Measurements from ENCODE around the gene TIE1. TPM values are rescaled to one million over a fixed set of nuclear protein-coding genes. Genes with fewer than 3 reads are reported as not detected.

The TIE1 gene
- total RNA-seq, 2 experiments from 2014 or later: not detected

DNA sequence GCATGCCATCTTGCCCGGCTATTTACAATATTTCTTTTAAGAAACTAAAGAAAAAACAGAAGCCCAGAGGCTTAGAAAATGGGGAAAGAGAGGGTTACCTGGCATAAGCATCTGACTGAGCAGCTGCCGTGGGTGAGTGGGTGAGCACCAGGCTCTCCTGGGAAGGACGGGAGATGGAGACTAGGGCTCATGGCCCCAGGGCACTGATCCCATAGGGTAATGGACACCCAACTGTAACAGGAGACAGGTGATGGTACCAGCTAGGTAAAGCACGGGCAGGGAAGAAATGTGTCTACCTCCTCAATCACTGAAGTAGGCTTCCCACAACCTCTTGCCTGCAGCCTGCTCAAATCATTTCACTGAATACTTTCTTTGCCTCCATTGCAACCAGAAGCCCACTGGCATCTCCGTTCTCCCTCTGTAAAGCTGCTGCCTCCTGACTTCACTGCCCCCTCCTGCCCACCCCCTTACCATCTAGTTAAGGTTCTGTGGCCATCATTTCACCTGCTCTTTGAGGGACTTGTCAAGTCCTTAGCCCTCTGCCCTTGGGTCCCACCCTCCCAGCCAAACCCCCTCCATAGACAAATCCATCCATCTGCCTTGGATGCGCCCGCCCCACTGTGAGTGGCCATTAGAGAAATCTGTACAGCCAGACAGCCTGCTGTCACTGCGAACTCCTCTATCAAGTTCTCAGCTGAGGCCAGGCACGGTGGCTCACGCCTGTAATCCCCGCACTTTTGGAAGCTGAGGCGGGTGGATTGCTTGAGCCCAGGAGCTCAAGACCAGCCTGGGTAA, 24.8 kb upstream of the TIE1 start:
- H3K4me3 Mint-ChIP-seq: no peak overlapping the region
- H3K4me1 Mint-ChIP-seq: peaks cover 15% of the 10 kb centered on the region
- POLR2A ChIA-PET: no interaction called here
- peaks cover 4% of the 10 kb centered on the region for H3K9me3 Mint-ChIP-seq (ENCODE audit: low read depth)
- no peak overlapping the region for H3K27ac Mint-ChIP-seq
- peaks cover 4% of the 10 kb centered on the region for H3K27me3 Mint-ChIP-seq
- intact Hi-C loops (cut with DNase I, micrococcal nuclease): no loop called here
- CTCF ChIA-PET: interaction anchor here (0.5 to 0.7 kb wide), 2 partner anchors 61 to 1333 kb away, joined by 3 read pairs; no protein-coding TSS in a partner anchor
- DNase-seq: no peak
- no peak for ATAC-seq
- peaks cover 4% of the 10 kb centered on the region for H3K36me3 Mint-ChIP-seq (ENCODE audit: low read depth)

DNA sequence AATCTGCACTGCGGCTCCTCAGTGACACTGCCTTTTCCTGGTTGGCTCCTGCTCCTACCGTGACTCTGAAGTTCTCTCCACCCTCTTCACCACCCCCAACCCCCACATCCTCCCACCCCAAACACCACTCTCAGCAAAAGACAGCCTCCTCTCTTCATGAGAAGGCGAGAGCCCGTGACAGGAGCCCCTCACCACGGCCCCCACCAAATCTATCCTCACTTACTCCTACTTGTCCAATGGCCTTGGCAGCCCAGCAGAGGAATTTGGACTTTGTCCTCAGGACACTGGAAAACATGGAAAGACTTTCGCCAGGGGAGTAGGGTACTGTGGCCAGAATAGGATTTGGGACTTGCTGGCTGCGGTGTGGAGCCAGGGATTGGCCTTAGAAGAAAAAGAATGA, 24.1 kb upstream of the TIE1 start:
- Mint-ChIP-seq H3K27me3 (peaks cover 4% of the 10 kb centered on the region), H3K4me1 (peaks cover 11% of the 10 kb centered on the region), H3K9me3 (ENCODE audit: low read depth) (peaks cover 4% of the 10 kb centered on the region), H3K4me3 (no peak overlapping the region), H3K36me3 (ENCODE audit: low read depth) (peaks cover 4% of the 10 kb centered on the region), H3K27ac (no peak overlapping the region)
- CTCF ChIA-PET: interaction anchor here (0.7 kb wide), 3 partner anchors 60 to 353 kb away, joined by 3 to 4 read pairs (median 4); partner anchors contain the start of gene CDC20
- intact Hi-C loops (cut with DNase I, micrococcal nuclease): no loop called here
- DNase-seq: no peak
- ATAC-seq: no peak
- POLR2A ChIA-PET: interaction anchor here (0.6 kb wide), 1 partner anchor 92 kb away, joined by 3 read pairs; no protein-coding TSS in a partner anchor

DNA sequence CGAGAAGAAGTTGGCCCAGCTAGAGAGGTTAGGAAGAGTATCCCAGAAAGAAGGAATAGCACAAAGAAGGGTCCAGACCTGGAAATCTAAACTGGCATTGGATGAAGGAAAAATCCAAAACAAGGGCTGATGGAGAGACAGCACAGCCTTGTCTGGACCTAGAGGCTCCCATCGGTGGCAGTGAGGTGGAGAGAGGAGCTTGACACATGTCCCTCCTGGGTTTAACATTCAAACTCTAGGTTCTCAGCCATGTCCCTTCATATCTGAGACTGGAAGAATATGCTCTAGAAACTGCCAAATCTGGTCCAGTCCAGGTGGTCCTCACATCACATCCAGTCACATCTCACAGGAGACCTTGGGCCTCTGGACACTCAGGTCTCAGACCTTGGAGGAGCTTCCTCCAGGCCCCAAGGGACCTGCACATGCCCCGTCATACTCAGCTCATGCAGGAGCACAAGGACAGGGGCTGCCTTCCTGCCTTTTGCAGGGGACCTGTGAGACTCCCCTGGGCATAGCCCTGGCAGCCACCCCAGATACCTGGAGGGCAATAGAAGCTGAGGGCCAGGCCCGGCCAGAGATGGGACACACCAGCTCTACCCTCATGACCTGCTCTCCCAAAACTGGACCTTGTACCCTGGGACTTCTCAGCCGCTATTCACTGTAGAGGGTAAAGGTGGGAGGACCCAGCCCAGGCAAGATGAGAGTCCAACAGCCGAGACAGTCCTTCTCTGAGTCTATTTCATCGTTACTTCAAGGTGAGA, 23.5 kb upstream of the TIE1 start:
- Mint-ChIP-seq H3K27ac (no peak overlapping the region), H3K4me1 (peaks cover 11% of the 10 kb centered on the region), H3K27me3 (peaks cover 4% of the 10 kb centered on the region), H3K9me3 (ENCODE audit: low read depth) (peaks cover 4% of the 10 kb centered on the region), H3K4me3 (no peak overlapping the region), H3K36me3 (ENCODE audit: low read depth) (peaks cover 4% of the 10 kb centered on the region)
- ChIA-PET POLR2A (interaction anchor here (0.6 kb wide), 1 partner anchor 91 kb away, joined by 3 read pairs; no protein-coding TSS in a partner anchor), CTCF (interaction anchor here (0.7 kb wide), 2 partner anchors 81 to 354 kb away, joined by 4 read pairs; partner anchors contain the start of gene CDC20)
- DNase-seq (no peak), ATAC-seq (no peak)
- intact Hi-C loops (cut with DNase I, micrococcal nuclease): no loop called here

DNA sequence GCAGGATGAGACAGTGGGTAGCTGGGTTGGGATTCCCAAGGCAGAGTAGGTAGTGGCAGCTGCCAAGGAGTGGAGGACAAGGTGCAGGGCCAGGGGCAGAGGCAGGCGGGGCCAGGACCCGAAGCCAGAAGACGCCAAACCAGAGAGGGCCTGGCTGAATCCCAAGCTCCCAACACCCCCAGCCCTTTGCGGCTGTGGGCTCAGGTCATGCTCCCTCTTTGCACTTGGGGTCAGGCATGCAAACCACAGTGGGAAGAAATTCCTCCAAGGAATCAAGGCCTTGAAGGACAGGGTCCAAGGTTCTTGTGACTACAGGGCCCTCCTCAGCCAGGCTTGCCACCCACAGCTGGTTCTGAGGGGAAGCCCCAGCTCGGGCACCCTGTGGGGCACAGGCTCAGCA, 21.6 kb upstream of the TIE1 start:
- H3K9me3 Mint-ChIP-seq (ENCODE audit: low read depth): peaks cover 4% of the 10 kb centered on the region
- no peak for ATAC-seq
- H3K4me1 Mint-ChIP-seq: peaks cover 10% of the 10 kb centered on the region
- ChIA-PET CTCF (interaction anchor here (0.5 to 0.6 kb wide), 2 partner anchors 307 to 468 kb away, joined by 3 read pairs; no protein-coding TSS in a partner anchor), POLR2A (no interaction called here)
- H3K27me3 Mint-ChIP-seq: peaks cover 4% of the 10 kb centered on the region
- peaks cover 4% of the 10 kb centered on the region for H3K36me3 Mint-ChIP-seq (ENCODE audit: low read depth)
- no peak for DNase-seq
- no peak overlapping the region for H3K27ac Mint-ChIP-seq
- no peak overlapping the region for H3K4me3 Mint-ChIP-seq
- intact Hi-C loops (cut with DNase I, micrococcal nuclease): no loop called here

DNA sequence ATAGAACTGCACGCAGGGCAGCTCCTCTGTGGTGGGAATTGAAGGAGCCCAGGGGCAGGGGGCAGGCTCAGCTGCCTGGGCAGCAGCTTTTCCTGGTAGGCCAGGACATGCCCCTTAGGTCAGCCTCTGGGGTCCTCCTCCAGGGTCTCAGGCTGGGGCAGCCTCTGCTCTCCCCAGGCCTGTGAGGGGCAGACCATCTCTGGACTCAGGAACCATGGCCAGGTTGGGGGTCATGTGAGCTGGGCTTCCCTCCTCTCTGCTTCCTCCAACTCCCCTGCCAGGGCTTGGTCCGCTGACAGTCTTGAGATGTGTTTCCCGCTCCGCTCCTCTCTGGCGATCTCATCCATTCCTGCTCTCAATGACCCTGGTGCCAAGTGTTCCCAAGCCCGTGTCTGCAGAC, 21.1 kb upstream of the TIE1 start:
- POLR2A ChIA-PET: no interaction called here

DNA sequence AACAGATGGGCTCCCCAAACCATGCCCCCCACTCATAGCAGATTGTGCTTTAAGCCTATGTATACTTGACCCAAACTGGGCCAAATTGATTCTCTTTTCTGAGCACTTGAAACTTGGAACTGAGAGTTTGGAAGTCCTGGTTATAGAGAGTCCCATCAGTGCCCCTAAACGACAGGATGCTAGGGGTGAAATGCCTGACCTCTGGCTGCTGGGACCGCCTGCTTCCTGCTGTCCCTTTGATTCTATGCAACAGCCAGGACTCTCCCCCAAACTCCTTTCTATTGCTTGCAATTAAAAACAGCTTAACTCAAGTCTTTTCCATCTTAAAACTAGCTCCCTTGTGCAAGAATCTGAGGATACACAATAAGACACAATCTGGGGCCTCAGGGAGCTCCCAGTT, 20.1 kb upstream of the TIE1 start:
- Mint-ChIP-seq H3K27ac (no peak overlapping the region), H3K9me3 (ENCODE audit: low read depth) (no peaks in the 10 kb centered on the region), H3K4me1 (no peaks in the 10 kb centered on the region), H3K36me3 (ENCODE audit: low read depth) (no peaks in the 10 kb centered on the region), H3K27me3 (peaks cover 4% of the 10 kb centered on the region), H3K4me3 (no peak overlapping the region)
- ATAC-seq (no peak), DNase-seq (no peak)
- intact Hi-C loops (cut with DNase I, micrococcal nuclease): no loop called here
- ChIA-PET CTCF (interaction anchor here (0.7 kb wide), 1 partner anchor 456 kb away, joined by 3 read pairs; no protein-coding TSS in a partner anchor), POLR2A (no interaction called here)

More for the DNA sequence above, 21.1 kb upstream of the TIE1 start:
- H3K27ac Mint-ChIP-seq: no peak overlapping the region
- H3K36me3 Mint-ChIP-seq (ENCODE audit: low read depth): no peaks in the 10 kb centered on the region
- peaks cover 5% of the 10 kb centered on the region for H3K4me1 Mint-ChIP-seq
- intact Hi-C loops (cut with DNase I, micrococcal nuclease): no loop called here
- H3K27me3 Mint-ChIP-seq: peaks cover 4% of the 10 kb centered on the region
- H3K9me3 Mint-ChIP-seq (ENCODE audit: low read depth): no peaks in the 10 kb centered on the region
- DNase-seq (no peak), ATAC-seq (no peak)
- no peak overlapping the region for H3K4me3 Mint-ChIP-seq
- CTCF ChIA-PET: interaction anchor here (0.5 to 0.6 kb wide), 2 partner anchors 308 to 468 kb away, joined by 3 read pairs; no protein-coding TSS in a partner anchor

DNA sequence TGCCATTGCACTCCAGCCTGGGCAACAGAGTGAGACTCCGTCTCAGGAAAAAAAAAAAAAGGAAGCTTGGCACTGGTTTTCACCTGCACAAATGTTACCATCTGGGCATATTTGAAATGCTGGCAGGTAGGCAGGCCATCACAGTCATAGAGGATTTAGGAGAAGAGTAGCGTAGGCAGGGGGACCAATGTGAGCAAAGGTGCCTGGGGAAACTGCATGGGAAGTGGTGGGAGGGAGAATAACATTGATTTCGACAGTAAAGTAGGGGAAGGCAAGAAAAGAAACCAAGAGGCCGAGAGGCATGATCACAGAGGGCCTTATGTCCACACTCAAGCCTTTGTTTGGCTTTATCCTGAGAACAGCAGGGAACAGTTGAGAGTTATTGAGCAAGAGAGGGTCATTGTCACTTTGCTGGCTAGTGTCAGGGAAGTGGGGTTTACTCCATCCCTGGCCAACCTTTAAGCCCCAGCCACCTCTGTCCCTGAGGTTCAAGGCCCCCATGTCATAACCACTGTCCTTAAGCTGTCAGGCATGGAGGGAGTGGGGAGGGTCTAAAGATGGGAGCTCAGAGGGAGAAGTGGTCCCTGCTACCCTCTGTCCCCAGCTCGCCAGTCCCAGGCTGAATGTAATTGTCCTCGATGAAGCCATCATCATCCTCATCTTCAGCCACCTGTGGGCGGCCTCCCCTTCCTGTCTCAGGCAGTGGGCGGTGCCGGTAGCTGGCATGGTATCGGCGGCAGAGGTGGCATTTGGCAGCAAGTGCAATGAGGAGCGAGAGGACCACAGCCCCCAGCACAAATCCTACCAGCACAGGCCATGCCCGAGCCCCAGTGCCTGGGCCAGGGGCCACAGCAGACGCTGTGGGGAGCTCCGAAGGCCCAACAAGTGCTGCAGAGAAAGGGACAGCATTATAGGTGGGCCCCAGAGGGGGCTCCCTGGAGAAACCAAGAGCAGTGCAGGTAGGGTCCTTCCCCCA, 18.3 kb upstream of the TIE1 start:
- intact Hi-C loops (cut with DNase I, micrococcal nuclease): no loop called here
- no peak overlapping the region for H3K27ac Mint-ChIP-seq
- H3K9me3 Mint-ChIP-seq (ENCODE audit: low read depth): no peaks in the 10 kb centered on the region
- ChIA-PET POLR2A (no interaction called here), CTCF (interaction anchor here (0.9 kb wide), 1 partner anchor 132 kb away, joined by 3 read pairs; no protein-coding TSS in a partner anchor)
- peaks cover 2% of the 10 kb centered on the region for H3K27me3 Mint-ChIP-seq
- no peak overlapping the region for H3K4me3 Mint-ChIP-seq
- H3K4me1 Mint-ChIP-seq: no peaks in the 10 kb centered on the region
- no peaks in the 10 kb centered on the region for H3K36me3 Mint-ChIP-seq (ENCODE audit: low read depth)
- ATAC-seq: no peak
- DNase-seq: no peak

DNA sequence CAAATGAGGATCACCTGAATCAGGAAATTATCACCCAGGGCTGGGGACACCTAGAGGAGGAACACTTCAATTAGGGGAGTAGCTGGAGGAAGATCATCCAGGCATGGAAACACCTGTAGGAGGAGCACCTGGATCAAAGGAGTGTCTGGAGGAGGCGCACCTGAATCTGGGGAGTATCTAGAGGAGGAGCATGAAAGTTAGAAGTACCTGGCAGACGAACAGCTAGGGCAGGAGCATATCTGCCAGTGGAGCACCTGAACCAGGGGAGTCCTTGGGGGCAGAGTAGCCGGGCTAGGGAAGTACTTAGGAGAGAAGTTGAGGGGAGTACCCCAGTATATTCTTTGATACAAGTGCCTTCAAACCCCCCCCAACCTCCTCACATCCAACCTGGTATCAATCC, 16.7 kb upstream of the TIE1 start:
- POLR2A ChIA-PET: no interaction called here
- Mint-ChIP-seq H3K36me3 (ENCODE audit: low read depth) (no peaks in the 10 kb centered on the region), H3K27ac (no peak overlapping the region), H3K4me3 (no peak overlapping the region), H3K4me1 (no peaks in the 10 kb centered on the region), H3K27me3 (no peaks in the 10 kb centered on the region), H3K9me3 (ENCODE audit: low read depth) (no peaks in the 10 kb centered on the region)
- DNase-seq (no peak), ATAC-seq (no peak)
- intact Hi-C loops (cut with DNase I, micrococcal nuclease): no loop called here
- CTCF ChIA-PET: interaction anchor here (0.6 to 1.4 kb wide), 4 partner anchors 9 to 131 kb away, joined by 3 read pairs; no protein-coding TSS in a partner anchor

DNA sequence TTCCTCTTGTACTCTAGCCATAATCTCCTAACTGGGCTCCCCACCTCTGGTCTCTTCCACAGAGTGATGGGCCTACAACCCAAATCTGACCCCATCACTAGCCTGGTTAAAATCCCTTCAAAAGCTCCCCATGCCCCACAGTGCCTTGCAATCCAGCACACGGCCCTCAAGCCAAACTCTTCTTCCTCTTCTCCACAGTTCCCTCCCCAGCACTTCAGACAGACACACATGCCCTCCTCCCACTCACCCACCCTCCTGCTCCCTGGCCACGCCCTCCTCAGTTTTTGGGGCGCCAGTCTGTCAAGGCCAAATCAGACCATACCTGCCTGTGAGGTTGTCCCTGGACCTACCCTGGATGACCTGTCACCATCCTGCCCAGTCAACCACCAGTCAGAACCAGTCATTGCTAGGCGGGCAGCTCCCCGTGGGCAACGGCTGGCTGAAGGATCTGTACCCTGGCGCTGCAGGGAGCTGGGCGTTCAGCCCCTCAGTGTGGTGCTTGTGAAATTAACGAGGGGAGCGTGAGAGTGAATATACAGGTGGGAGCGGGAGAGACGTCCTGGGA, 16.2 kb upstream of the TIE1 start:
- Mint-ChIP-seq H3K27ac (no peak overlapping the region), H3K27me3 (no peaks in the 10 kb centered on the region), H3K9me3 (ENCODE audit: low read depth) (no peaks in the 10 kb centered on the region), H3K4me1 (no peaks in the 10 kb centered on the region), H3K4me3 (no peak overlapping the region), H3K36me3 (ENCODE audit: low read depth) (no peaks in the 10 kb centered on the region)
- CTCF ChIA-PET: interaction anchor here (0.7 to 1.4 kb wide), 2 partner anchors 51 to 55 kb away, joined by 3 read pairs; no protein-coding TSS in a partner anchor
- DNase-seq (no peak), ATAC-seq (no peak)
- POLR2A ChIA-PET: no interaction called here
- intact Hi-C loops (cut with DNase I, micrococcal nuclease): no loop called here

DNA sequence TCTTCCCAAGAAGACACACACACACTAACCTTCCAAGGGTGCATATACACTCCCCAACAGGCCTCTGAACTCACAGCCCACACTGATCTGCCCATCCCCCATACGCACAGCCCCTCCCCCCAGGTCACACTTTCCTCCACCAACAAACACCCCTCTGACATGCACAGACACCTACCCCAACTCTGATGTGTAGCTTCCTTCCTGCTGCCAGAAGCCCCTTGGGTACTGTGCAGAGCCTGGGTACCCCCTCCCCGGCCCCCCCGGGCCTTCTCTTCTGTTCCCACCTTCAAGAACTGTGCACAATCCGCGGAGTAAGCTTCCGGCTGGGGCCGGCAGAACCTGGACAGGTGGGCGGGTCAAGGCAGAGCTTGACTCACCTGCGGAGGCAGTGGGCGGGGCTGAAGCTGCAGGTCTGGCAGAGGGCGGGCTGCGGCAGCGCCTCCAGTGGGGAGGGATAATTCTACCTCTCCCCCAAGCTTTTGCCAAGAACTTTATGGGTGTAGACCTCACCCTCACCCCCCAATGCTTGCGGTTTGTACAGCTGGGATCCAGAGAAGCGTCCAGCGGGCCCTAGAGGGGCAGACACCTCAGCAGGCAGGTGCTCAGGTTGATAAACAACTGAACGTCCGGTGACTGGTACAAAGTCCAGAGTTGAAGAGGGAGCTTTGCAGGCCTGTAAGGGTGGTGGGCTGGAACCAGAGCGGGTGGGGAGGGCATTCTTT, 15.4 kb upstream of the TIE1 start, which contains the start of gene C1orf210:
C1orf210 (minus strand) TSS at position 313 of the 722 bp plus-strand sequence. CDS start 2,311 bp downstream, outside the sequence.
- Mint-ChIP-seq H3K27me3 (no peaks in the 10 kb centered on the region), H3K9me3 (ENCODE audit: low read depth) (no peaks in the 10 kb centered on the region), H3K4me3 (no peak within 1 kb of the TSS), H3K27ac (no peak within 1 kb of the TSS), H3K4me1 (no peaks in the 10 kb centered on the region), H3K36me3 (ENCODE audit: low read depth) (no peaks in the 10 kb centered on the region)
- DNase-seq (no peak), ATAC-seq (no peak)
- intact Hi-C loops (cut with DNase I, micrococcal nuclease): no loop called here
- ChIA-PET CTCF (interaction anchor here (1.4 kb wide), 1 partner anchor 55 kb away, joined by 3 read pairs; no protein-coding TSS in a partner anchor), POLR2A (no interaction called here)

All from activated CD4-positive, alpha-beta T cell treated with anti-CD3 and anti-CD28 coated beads for 36 hours (primary cell).